NCI-H526 (cell line): Measurements from ENCODE around the gene ZNF808.
"Not testable (repeated sequence)": the region's sequence is repeated elsewhere in the genome, so short reads cannot be mapped to it uniquely, and the experiment has no call there.

Experiments used
- DNase-seq, 2 experiments: peaks; one replicate each; lab custom pipeline; 2025; lab: John Stamatoyannopoulos, UW

Gene ZNF808

GRCh38 chr19:52593441-52593840, 66.0 kb downstream of the ZNF808 start:
- not testable (repeated sequence) for DNase-seq

GRCh38 chr19:52599241-52599640, 71.8 kb downstream of the ZNF808 start:
- DNase-seq: no peak

GRCh38 chr19:52600639-52601024, 73.2 kb downstream of the ZNF808 start:
- DNase-seq: no peak

- peak; percentile 82 to 98 for DNase-seq
Observed at GRCh38 chr19:52601025-52601973, 73.8 kb downstream of the ZNF808 start.

GRCh38 chr19:52601974-52602366, 74.5 kb downstream of the ZNF808 start:
- peak in 1 of 2 experiments; percentile 46 for DNase-seq

GRCh38 chr19:52602941-52603340, 75.5 kb downstream of the ZNF808 start:
- no peak for DNase-seq

GRCh38 chr19:52603558-52604207, 76.2 kb downstream of the ZNF808 start:
- DNase-seq: no peak
